T-cell (primary cell): Measurements from ENCODE around the gene PCBP3. TPM values are rescaled to one million over a fixed set of nuclear protein-coding genes. Genes with fewer than 3 reads are reported as not detected.

ENCODE experiments used
- ATAC-seq, 4 experiments: fragments of 200-7000 bp in 3 of 4; fragments of 150-1000 bp in 1 of 4; cut with Tn5 transposase; replicated peaks in 1 of 4; 1 replicate in 3 of 4; 2 replicates in 1 of 4; pipeline ENCODE4 v1.10.0; 2021; ENCODE audit warnings: moderate library complexity in 3 of 4, mild to moderate bottlenecking in 2 of 4, moderate number of reproducible peaks in 1 of 4
- CTCF ChIA-PET, 2 donors: fragments of 300-600 bp; sonication (Branson Sonifier 250); formaldehyde crosslinking; loops; one replicate each; lab custom pipeline; 2022; ENCODE audit warnings: antibody characterized with exemption in 2 of 2; lab: Charles Lee
- POLR2A ChIA-PET, 2 donors: fragments of 300-600 bp; sonication (Branson Sonifier 250); formaldehyde crosslinking; loops; one replicate each; lab custom pipeline; 2022; ENCODE audit warnings: antibody characterized with exemption in 2 of 2; lab: Charles Lee
- DNase-seq, 35 experiments: peaks; one replicate each; pipeline versions ENCODE4 v3.0.0 to v3.0.0-alpha.2; 2013 to 2023
- H3K27ac ChIP-seq: one replicate; pipeline ENCODE4 v1.5.1; 2013; ENCODE audit warnings: low read length
- H3K27me3 ChIP-seq, 2 experiments: replicated peaks in 1 of 2; 1 replicate in 1 of 2; 2 replicates in 1 of 2; pipeline versions ENCODE4 v1.6.1 to v1.7.0; 2013; ENCODE audit warnings: low read length in 1 of 2, mixed read lengths in 1 of 2; ENCODE audit not compliant: control insufficient read depth in 2 of 2, insufficient read depth in 2 of 2; ENCODE audit errors: extremely low read depth in 1 of 2
- H3K36me3 ChIP-seq, 2 donors: 1 replicate in 1 of 2; 2 replicates in 1 of 2; pipeline versions ENCODE4 v1.6.1 to v1.7.0; 2013; ENCODE audit warnings: low read length in 1 of 2; ENCODE audit not compliant: control insufficient read depth in 2 of 2, insufficient read depth in 1 of 2; ENCODE audit errors: extremely low read depth in 1 of 2
- H3K4me1 ChIP-seq, 2 experiments: 1 replicate in 1 of 2; 2 replicates in 1 of 2; pipeline versions ENCODE4 v1.6.1 to v1.7.0; 2013; ENCODE audit warnings: low read length in 2 of 2, mixed read lengths in 1 of 2; ENCODE audit not compliant: insufficient read depth in 2 of 2, control insufficient read depth in 1 of 2; ENCODE audit errors: extremely low read depth in 1 of 2
- H3K4me3 ChIP-seq, 2 donors: 1 replicate in 1 of 2; 2 replicates in 1 of 2; pipeline versions ENCODE4 v1.5.1 to v1.7.0; 2013; ENCODE audit warnings: mild to moderate bottlenecking in 2 of 2, low read length in 1 of 2, moderate library complexity in 1 of 2; ENCODE audit not compliant: control insufficient read depth in 1 of 2; ENCODE audit errors: extremely low read depth in 1 of 2
- H3K9me3 ChIP-seq: 2 replicates; pipeline ENCODE4 v1.7.0; 2013
- H3K27ac Mint-ChIP-seq, 2 donors: one replicate each; pipeline ENCODE4 v1.8.0; 2020 to 2021; ENCODE audit warnings: mild to moderate bottlenecking in 2 of 2, mixed read lengths in 2 of 2
- H3K27me3 Mint-ChIP-seq, 2 donors: one replicate each; pipeline ENCODE4 v1.8.0; 2021 to 2022; ENCODE audit warnings: mixed read lengths in 2 of 2
- H3K36me3 Mint-ChIP-seq: one replicate; pipeline ENCODE4 v1.8.0; 2021; ENCODE audit warnings: mixed read lengths
- H3K4me1 Mint-ChIP-seq, 3 donors: one replicate each; pipeline ENCODE4 v1.8.0; 2020 to 2022; ENCODE audit warnings: mixed read lengths in 3 of 3, mild to moderate bottlenecking in 1 of 3
- H3K4me3 Mint-ChIP-seq, 3 donors: one replicate each; pipeline ENCODE4 v1.8.0; 2020 to 2022; ENCODE audit warnings: mild to moderate bottlenecking in 3 of 3, mixed read lengths in 3 of 3, moderate library complexity in 3 of 3
- H3K9me3 Mint-ChIP-seq, 3 donors: one replicate each; pipeline ENCODE4 v1.8.0; 2020 to 2022; ENCODE audit warnings: mixed read lengths in 3 of 3
- WGBS: methylation state at CpG from one replicate; pipeline ENCODE4 v1.1.5; 2013; ENCODE audit warnings: missing lambda C conversion rate; ENCODE audit not compliant: insufficient coverage; 5-methylcytosine and 5-hydroxymethylcytosine counted together
- total RNA-seq, 35 experiments: library from RNA in 6 of 35; stranded (reverse) in 6 of 35; fragments of 120-200 nt in 1 of 35; gene quantifications; one replicate each; pipeline versions ENCODE4 v1.2.1 to v1.2.4 and lab custom pipeline; 2013 to 2026

The PCBP3 gene
- total RNA-seq, 5 donors from 2014 or later (not counting 1 experiment from before 2014, with no cell fraction given): 1.5 to 4.2 (median 2.8) TPM

DNA sequence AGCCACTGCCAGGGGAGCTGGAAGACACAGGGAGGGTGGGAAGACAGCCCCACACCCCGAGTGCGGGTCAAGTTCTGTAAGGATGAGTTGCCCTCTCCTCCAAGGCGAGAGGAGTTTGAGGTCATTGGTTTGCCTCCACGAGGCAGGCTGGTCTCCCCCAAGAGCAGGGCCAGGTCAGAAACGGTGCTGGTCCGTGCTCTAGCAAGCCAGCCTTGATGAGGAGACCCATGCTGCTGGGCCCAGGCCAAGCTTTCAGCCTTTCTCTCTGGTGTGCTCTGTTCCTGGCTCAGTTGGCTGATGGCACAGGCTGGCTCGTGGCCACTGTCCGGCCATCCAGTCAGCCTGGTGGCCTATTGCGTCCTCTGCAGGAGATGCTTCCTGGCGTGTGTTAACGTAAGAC, 12.0 kb upstream of the PCBP3 start:
- no peaks in the 10 kb centered on the region for H3K36me3 Mint-ChIP-seq
- H3K27me3 Mint-ChIP-seq: peaks cover 0 to 2% of the 10 kb centered on the region in 2 donors
- DNase-seq: no peak
- H3K9me3 ChIP-seq: no peaks in the 10 kb centered on the region
- no peak overlapping the region for H3K4me3 ChIP-seq
- peaks cover 11 to 18% of the 10 kb centered on the region in 2 experiments for H3K4me1 ChIP-seq
- H3K27ac ChIP-seq: no peak overlapping the region
- H3K4me3 Mint-ChIP-seq: no peak overlapping the region
- 86% methylated on average over 9 of the region's 11 CpGs for WGBS
- H3K27me3 ChIP-seq: peaks cover 0 to 31% of the 10 kb centered on the region in 2 experiments
- ChIA-PET CTCF (no interaction called here), POLR2A (no interaction called here)
- no peak for ATAC-seq
- peaks cover 6 to 17% (median 10%) of the 10 kb centered on the region in 3 donors for H3K4me1 Mint-ChIP-seq
- H3K27ac Mint-ChIP-seq: no peak overlapping the region
- no peaks in the 10 kb centered on the region for H3K36me3 ChIP-seq
- no peaks in the 10 kb centered on the region for H3K9me3 Mint-ChIP-seq

DNA sequence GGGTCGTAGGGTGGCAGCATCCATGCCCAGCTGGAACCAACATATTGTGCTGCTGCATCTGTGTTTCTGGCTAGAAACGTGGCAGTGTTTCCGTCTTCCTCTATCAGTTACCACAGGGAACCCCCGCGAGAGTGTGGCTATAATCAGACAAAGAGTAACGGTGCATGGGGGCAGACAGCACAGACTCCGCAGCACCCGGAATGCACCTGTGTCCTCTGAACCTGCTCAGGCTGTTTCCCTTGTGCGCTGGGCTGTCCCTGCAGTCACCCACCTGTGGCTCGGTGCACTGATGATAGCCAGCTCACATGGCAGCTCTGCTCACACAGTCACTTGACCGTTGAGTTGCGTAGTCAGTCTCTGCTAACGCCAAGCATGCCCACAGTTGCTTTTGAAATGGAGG, 11.4 kb upstream of the PCBP3 start:
- no peaks in the 10 kb centered on the region for H3K9me3 Mint-ChIP-seq
- peak in 3 of 4 experiments; percentile 19 to 91 (median 24) for ATAC-seq
- peak in 3 of 35 experiments; percentile 28 to 45 (median 28) for DNase-seq

DNA sequence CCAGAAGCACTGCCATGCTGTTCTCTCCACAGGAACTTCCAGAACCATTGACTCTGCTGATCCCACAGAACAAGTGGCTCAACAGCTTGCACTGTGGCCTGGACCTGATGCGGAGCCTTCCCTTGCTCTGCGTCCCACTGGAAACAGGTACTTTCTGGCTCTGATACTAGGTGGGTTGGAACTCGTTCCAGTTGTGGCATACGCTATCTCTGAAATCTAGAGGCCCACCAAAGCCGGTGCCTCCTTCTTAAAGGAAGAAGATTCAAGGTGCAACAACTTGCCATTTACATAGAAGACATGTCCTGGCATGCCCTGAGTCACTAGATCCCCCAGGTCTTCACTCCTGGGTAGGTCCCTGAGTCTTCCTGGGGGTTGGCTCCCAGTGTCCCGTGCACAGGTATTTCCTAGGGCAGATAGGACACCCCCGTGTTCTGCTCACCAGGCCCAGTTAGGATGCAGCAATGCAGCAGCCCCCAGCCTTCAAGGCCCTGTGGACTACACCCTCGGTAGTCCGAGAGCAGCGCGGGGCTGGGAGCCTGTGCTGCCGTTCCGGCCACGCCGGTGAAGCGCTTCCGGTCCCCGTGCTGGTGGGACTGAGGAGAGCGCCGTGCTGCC, 10.8 kb upstream of the PCBP3 start:
- ChIA-PET CTCF (no interaction called here), POLR2A (no interaction called here)
- ATAC-seq: no peak
- no peaks in the 10 kb centered on the region for H3K9me3 Mint-ChIP-seq
- Histone ChIP-seq H3K27ac (no peak overlapping the region), H3K9me3 (no peaks in the 10 kb centered on the region), H3K4me3 (no peak overlapping the region), H3K36me3 (no peaks in the 10 kb centered on the region), H3K27me3 (peaks cover 0 to 31% of the 10 kb centered on the region in 2 experiments), H3K4me1 (peaks cover 11 to 18% of the 10 kb centered on the region in 2 experiments)
- H3K27me3 Mint-ChIP-seq: peaks cover 0 to 2% of the 10 kb centered on the region in 2 donors
- no peak overlapping the region for H3K27ac Mint-ChIP-seq
- WGBS: 70% methylated on average over 7 of the region's 20 CpGs
- no peak overlapping the region for H3K4me3 Mint-ChIP-seq
- peaks cover 6 to 17% (median 10%) of the 10 kb centered on the region in 3 donors for H3K4me1 Mint-ChIP-seq
- H3K36me3 Mint-ChIP-seq: no peaks in the 10 kb centered on the region
- DNase-seq: no peak

More for the DNA sequence above, 11.4 kb upstream of the PCBP3 start:
- ChIA-PET CTCF (no interaction called here), POLR2A (no interaction called here)
- H3K27ac ChIP-seq: no peak overlapping the region
- H3K36me3 ChIP-seq: no peaks in the 10 kb centered on the region
- no peaks in the 10 kb centered on the region for H3K36me3 Mint-ChIP-seq
- peaks cover 0 to 2% of the 10 kb centered on the region in 2 donors for H3K27me3 Mint-ChIP-seq
- peaks cover 0 to 31% of the 10 kb centered on the region in 2 experiments for H3K27me3 ChIP-seq
- peaks cover 11 to 18% of the 10 kb centered on the region in 2 experiments for H3K4me1 ChIP-seq
- WGBS: 32% methylated on average over 13 of the region's 13 CpGs
- H3K27ac Mint-ChIP-seq: no peak overlapping the region
- H3K9me3 ChIP-seq: no peaks in the 10 kb centered on the region
- H3K4me3 ChIP-seq: no peak overlapping the region
- peak overlapping the region in 1 of 3 donors; percentile 14 for H3K4me3 Mint-ChIP-seq
- peaks cover 6 to 17% (median 10%) of the 10 kb centered on the region in 3 donors for H3K4me1 Mint-ChIP-seq

DNA sequence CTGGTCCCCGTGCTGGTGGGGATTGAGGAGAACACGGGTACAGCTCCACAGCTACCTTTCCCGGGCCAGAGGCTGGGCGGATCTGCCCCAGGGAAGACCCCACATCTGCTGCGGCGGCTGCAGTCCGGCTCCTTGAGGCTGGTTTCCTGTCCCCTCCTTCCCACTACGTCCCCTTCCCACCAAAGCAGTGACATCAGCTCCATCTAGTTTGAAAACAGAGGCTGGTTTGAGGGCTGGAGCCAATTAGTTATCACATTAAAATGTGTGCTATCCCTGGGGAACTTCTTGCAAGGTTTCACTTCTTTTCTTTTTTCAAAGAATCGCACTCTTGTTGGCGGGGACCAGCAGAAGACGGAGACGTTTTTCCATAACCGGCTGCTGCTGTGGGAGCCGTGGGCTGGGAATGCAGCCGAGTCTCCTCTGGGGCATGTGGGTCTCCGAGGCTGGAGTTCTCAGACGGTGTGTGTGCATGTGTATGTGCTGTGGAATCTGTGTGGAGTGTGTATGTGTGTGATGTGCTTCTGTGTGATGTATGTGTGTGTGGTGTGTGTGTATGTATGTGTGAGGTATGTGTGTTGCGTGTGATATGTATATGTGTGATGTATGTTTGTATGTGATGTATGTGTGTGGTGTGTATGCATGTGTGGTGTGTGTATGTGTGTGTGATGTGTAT, 8.9 kb upstream of the PCBP3 start:
- Mint-ChIP-seq H3K4me1 (peaks cover 12 to 21% (median 13%) of the 10 kb centered on the region in 3 donors), H3K27ac (no peak overlapping the region), H3K36me3 (no peaks in the 10 kb centered on the region), H3K4me3 (no peak overlapping the region), H3K9me3 (no peaks in the 10 kb centered on the region), H3K27me3 (peaks cover 0 to 2% of the 10 kb centered on the region in 2 donors)
- no peak for ATAC-seq
- CTCF ChIA-PET: no interaction called here
- H3K27me3 ChIP-seq: peaks cover 0 to 24% of the 10 kb centered on the region in 2 experiments
- POLR2A ChIA-PET: no interaction called here
- H3K36me3 ChIP-seq: no peaks in the 10 kb centered on the region
- H3K4me3 ChIP-seq: no peak overlapping the region
- no peaks in the 10 kb centered on the region for H3K9me3 ChIP-seq
- H3K27ac ChIP-seq: no peak overlapping the region
- peaks cover 10 to 16% of the 10 kb centered on the region in 2 experiments for H3K4me1 ChIP-seq
- 75% methylated on average over 12 of the region's 18 CpGs for WGBS
- DNase-seq: no peak

DNA sequence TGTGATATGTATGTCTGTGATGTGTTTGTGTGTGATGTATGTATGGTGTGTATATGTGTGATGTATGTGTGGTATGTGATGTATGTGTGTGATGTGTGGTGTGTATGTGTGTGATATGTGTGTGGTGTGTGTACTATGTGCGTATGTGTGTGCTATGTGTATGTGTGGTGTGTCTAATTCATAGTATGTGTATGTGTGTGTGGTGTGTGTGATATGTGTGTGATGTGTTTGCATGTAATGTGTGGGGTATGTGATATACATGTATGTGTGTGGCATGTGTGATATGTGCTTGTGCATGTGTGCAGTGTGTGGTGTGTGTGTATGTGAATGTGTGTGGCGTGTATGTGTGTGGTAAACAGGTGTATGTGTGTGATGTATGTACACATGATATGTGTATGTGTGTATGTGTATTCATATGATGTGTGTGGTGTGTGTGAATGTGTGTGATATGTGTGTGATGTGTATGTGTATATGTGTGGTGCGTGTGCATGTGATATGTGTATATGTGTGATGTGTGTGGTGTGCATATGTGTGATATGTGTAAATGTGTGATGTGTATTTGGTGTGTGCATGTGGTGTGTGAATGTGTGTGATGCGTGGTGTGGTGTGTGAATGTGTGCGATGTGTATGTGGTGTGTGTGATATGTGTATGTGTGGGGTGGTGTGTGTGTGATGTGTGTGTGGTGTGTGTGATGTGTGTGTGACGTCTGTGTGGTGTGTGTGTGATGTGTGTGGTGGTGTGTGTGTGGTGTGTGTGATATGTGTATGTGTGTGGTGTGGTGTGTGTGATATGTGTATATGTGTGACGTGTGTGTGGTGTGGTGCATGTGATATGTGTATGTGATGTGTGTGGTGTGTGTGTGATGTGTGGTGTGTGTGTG, 8.0 kb upstream of the PCBP3 start:
- CTCF ChIA-PET: no interaction called here
- POLR2A ChIA-PET: no interaction called here
- Histone ChIP-seq H3K9me3 (no peaks in the 10 kb centered on the region), H3K27me3 (peaks cover 0 to 23% of the 10 kb centered on the region in 2 experiments), H3K27ac (no peak overlapping the region), H3K4me1 (peaks cover 19 to 24% of the 10 kb centered on the region in 2 experiments), H3K36me3 (no peaks in the 10 kb centered on the region), H3K4me3 (no peak overlapping the region)
- no peaks in the 10 kb centered on the region for H3K9me3 Mint-ChIP-seq
- DNase-seq (no peak), ATAC-seq (no peak)
- no peaks in the 10 kb centered on the region for H3K27me3 Mint-ChIP-seq
- no peaks in the 10 kb centered on the region for H3K36me3 Mint-ChIP-seq
- H3K4me3 Mint-ChIP-seq: no peak overlapping the region
- peaks cover 20 to 30% (median 20%) of the 10 kb centered on the region in 3 donors for H3K4me1 Mint-ChIP-seq
- 66% methylated on average over 7 of the region's 7 CpGs for WGBS
- no peak overlapping the region for H3K27ac Mint-ChIP-seq

- H3K27ac ChIP-seq: no peak overlapping the region
- H3K27ac Mint-ChIP-seq: no peak overlapping the region
- H3K27me3 ChIP-seq: peaks cover 0 to 24% of the 10 kb centered on the region in 2 experiments
- DNase-seq (no peak), ATAC-seq (no peak)
- H3K36me3 Mint-ChIP-seq: no peaks in the 10 kb centered on the region
- peaks cover 23 to 33% of the 10 kb centered on the region in 2 experiments for H3K4me1 ChIP-seq
- ChIA-PET CTCF (no interaction called here), POLR2A (no interaction called here)
- WGBS: 100% methylated on average over 1 of the region's 3 CpGs
- no peaks in the 10 kb centered on the region for H3K9me3 ChIP-seq
- no peak overlapping the region for H3K4me3 ChIP-seq
- H3K4me1 Mint-ChIP-seq: peaks cover 23 to 36% (median 26%) of the 10 kb centered on the region in 3 donors
- peaks cover 0 to under 1% of the 10 kb centered on the region in 2 donors for H3K27me3 Mint-ChIP-seq
- no peaks in the 10 kb centered on the region for H3K9me3 Mint-ChIP-seq
- no peak overlapping the region for H3K4me3 Mint-ChIP-seq
- no peaks in the 10 kb centered on the region for H3K36me3 ChIP-seq
Measured at GRCh38 chr21:45636459-45636858, 7.1 kb upstream of the PCBP3 start.
